Testis (tissue), 2 donors: ENCODE results near the gene EIF1B.

Source experiments
- POLR2A ChIP-seq: fragments of 450-650 bp; IDR thresholded peaks from one replicate; pipeline ENCODE4 v1.6.1; 2017; ENCODE audit warnings: antibody characterized with exemption, mild to moderate bottlenecking, moderate library complexity
- TF ChIP-seq, protein P1 (sequence below), 3 experiments: fragments of 450-650 bp in 2 of 3; fragments of 200-600 bp in 1 of 3; sonication (generic) in 1 of 3; IDR thresholded peaks; one replicate each; pipeline ENCODE4 v1.5.1; 2016 to 2019; ENCODE audit warnings: antibody characterized with exemption in 3 of 3, mild to moderate bottlenecking in 2 of 3, moderate library complexity in 1 of 3

DNA sequence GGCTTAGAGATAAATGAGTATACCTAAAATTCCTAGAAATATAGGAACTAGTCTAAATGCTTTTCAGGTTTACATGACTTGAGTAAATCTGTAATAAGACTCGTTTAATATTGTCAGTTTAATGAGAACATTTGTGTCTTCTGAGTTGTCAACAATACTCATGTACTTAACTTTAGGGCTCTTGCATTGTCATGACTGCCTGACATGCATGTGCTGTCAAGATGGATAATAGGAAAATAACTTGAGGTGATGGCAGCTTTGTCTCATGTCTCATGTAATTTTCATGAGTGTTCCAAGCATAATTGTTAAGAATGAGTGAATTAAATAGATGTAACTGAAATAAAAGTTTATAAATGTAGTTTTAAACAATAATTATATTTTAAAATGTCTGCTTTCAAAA, 45.1 kb upstream of the EIF1B start:
- TF ChIP-seq, protein P1, sequence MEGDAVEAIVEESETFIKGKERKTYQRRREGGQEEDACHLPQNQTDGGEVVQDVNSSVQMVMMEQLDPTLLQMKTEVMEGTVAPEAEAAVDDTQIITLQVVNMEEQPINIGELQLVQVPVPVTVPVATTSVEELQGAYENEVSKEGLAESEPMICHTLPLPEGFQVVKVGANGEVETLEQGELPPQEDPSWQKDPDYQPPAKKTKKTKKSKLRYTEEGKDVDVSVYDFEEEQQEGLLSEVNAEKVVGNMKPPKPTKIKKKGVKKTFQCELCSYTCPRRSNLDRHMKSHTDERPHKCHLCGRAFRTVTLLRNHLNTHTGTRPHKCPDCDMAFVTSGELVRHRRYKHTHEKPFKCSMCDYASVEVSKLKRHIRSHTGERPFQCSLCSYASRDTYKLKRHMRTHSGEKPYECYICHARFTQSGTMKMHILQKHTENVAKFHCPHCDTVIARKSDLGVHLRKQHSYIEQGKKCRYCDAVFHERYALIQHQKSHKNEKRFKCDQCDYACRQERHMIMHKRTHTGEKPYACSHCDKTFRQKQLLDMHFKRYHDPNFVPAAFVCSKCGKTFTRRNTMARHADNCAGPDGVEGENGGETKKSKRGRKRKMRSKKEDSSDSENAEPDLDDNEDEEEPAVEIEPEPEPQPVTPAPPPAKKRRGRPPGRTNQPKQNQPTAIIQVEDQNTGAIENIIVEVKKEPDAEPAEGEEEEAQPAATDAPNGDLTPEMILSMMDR (IDR thresholded peaks at IDR 0.05) = no peak
- no peak for TF ChIP-seq POLR2A
